GM19351 (cell line): Measurements from ENCODE around the gene NAGS.
"Not testable (repeated sequence)": the region's sequence is repeated elsewhere in the genome, so short reads cannot be mapped to it uniquely, and the experiment has no call there.

Source experiments
- ATAC-seq: cut with Tn5 transposase; IDR thresholded peaks from one replicate; pipeline ENCODE4 v1.9.1; 2021; ENCODE audit warnings: mild to moderate bottlenecking, moderate library complexity; ENCODE audit not compliant: unreplicated experiment

Gene NAGS, protein sequence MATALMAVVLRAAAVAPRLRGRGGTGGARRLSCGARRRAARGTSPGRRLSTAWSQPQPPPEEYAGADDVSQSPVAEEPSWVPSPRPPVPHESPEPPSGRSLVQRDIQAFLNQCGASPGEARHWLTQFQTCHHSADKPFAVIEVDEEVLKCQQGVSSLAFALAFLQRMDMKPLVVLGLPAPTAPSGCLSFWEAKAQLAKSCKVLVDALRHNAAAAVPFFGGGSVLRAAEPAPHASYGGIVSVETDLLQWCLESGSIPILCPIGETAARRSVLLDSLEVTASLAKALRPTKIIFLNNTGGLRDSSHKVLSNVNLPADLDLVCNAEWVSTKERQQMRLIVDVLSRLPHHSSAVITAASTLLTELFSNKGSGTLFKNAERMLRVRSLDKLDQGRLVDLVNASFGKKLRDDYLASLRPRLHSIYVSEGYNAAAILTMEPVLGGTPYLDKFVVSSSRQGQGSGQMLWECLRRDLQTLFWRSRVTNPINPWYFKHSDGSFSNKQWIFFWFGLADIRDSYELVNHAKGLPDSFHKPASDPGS

DNA sequence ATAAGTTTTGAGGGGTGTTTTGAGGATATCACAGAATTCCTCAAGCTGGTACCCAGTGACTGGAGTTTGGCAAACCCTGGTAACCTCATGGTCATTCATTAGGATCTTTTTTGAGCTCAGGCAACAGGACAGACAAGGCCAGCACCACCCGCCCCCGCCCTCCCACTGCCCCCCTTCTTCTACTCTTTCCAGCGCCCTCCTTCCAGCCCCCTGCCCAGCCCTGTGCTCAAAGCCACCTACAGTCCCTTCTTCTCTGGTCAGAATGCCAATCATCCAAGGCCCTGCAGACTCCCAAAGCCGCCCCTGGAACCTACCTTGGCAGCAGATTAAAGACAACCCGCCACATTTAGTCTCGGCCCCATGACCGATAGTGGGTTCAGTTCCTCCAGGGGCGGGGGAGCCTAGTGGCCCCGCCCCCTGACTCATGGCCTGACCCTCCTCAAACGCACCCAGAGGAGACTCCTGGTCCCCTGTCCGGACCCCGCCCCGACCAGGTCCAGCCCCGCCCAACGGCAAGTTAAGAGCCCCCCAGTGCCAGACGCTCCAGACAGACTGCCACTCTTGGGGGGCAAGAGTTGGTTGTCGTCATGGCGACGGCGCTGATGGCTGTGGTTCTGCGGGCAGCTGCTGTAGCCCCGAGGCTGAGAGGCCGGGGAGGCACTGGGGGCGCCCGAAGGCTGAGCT is at the start of gene NAGS:
TSS of gene NAGS (plus strand) at position 546 of the 684 bp plus-strand sequence. CDS start at position 588, 42 bp downstream.
- ATAC-seq: no peak

DNA sequence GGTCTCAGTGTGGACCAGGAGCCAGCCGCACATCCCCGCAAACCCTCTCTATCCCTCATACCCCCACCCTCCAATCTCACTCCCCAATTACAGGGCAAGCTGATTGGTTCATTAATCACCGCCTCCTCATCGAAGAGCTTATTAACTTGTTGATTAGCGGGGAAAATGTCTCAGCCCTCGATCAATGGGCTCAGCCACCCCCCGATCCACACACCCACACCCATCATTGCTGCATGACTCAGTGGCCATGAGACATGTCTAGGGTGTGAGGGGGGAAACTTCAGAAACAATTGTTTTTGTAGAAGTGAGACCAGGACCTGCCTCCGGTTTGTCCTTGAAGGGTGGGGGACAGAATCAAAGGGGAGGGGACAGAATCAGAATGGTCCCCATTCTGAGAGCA is 48.2 kb upstream of the NAGS start:
- no peak for ATAC-seq

DNA sequence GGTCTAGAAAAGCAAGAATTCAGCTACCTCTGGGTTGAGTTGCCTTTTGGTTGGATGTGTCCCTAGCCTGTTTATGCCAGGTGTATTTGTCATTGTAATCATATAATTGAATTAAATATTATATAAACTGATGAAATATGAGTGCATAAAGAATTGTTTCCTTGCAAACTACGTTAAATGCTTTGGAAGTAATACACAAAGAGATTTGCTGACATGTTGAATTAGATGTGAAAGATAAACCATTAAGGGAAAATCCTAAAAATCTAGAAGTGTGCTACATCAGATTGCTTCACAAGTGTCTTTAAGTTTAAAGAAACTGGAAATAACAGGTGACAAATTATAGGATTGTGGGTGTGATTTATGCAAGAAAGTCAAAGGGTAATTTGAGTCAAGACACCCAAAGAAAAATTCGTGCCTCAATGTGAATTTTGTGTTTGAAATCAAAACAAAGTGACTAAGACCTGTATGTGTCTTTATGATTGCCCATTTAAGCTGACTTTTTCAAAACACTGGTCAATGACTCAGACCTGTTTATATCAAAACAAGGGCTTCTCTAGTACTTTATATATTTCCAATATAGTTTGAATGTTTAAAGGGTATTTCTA is 45.6 kb upstream of the NAGS start:
- ATAC-seq: no peak

DNA sequence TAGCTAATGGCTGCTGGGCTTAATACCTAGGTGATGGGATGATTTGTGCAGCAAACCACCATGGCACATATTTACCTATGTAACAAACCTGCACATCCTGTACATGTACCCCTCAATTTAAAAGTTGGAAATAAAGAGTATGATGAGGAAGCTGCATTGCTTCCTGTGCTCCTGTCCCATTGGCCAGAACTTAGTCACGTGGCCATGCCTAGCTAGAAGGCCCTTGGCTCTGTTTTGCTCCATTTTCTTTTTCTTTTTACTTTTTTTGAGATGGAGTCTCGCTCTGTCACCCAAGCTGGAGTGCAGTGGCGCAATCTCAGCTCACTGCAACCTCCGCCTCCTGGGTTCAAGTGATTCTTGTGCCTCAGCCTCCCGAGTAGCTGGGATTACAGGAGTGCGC is 43.1 kb upstream of the NAGS start:
- ATAC-seq: not testable (repeated sequence)

DNA sequence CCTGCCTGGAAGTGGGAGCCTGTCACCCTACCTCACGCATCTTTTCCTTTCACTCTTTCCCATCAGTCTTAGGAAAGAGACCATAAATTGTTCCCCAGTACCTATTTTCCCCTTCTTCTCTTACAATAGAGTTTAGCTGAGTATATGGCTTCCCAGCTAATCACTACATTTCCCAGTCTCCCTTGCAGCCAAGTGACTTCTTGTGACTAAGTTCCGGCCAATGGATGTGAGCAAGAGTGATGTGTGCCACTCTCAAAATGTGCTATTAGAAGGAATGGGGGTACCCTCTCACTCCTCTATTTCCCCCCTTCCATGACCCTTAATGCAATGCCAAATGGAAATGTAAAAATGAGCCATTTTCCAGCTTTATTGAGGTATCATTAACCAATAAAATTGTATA is 42.5 kb upstream of the NAGS start:
- ATAC-seq: no peak

DNA sequence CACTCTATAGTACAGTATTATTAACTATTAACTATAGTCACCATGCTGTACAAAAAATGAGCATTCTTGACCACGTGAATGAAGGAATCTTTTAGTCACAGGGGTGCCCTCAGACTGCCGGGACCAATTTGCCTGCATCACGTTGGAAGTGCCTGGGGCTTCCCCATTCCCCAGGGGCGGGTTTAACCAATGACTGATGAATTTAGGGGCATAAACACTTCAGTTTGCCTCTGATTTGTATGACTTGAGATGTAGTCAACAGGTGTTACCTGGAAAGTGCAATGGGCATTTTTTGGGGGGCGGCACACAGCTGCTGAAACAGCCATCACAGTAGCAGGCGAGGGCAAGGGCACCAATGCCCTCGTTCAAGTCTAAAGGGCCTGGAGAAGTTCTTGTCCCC is 41.9 kb upstream of the NAGS start:
- ATAC-seq: no peak

DNA sequence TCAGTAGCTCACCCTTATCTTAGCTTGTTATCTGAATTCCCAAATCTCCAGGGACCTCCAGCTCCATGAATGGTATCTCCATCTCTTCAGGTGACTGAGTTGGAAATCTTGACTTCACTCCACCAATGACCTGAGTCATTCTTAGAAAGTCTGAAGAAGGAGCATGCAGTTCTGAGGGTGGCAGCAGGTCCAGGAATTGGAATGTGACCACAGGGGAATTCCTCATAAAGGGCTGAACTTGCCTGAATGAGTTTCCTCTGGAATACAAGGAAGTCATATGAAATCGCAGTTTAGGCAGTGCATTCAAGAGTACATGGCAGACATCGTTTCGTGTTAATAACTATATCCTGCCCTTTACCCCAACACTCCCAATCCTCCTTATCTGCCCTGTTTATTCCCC is 38.1 kb upstream of the NAGS start:
- no peak for ATAC-seq

DNA sequence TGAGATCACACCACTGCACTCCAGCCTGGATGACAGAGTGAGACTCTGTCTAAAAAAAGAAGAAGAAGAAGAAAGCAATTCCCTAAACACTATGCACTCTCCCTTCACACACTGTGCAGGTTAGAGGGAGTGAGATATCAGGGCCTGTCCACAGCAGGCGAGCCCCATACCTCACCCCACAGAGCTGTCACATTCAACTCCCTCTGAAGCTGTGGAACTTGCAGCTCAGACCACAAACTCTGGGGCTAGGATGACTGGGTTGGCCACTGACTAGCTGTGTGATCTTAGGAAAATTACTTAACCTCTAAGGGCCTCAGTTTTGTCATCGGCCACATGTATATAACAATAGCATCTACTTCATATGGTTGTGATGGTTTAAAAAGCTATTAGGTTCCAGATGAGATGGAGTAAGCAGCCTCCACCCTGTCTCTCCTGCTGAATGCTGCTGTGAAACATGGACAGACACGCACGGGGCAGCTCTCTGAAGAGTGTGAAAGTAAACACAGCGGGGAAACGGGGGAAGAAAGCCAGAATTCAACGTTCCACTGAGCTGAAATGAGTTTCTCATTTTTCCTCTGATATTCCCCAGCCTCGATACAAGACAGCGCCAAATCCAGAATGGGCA is 37.1 kb upstream of the NAGS start:
- ATAC-seq: no peak

DNA sequence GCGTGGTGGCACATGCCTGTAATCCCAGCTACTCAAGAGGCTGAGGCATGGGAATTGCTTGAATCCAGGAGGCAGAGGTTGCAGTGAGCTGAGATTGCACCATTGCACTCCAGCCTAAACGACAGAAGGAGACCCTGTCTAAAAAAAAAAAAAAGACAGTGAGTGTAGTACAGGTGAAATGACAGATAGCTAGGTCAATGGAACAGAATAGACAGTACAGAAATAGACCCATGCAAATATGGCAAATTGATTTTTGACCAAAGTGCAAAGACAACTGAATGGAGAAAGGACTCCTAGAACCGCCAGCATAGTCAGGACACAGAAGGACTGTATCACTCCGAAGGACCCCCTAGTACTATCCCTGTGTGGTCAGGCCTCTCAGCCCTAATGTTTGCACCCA is 34.1 kb upstream of the NAGS start:
- no peak for ATAC-seq

DNA sequence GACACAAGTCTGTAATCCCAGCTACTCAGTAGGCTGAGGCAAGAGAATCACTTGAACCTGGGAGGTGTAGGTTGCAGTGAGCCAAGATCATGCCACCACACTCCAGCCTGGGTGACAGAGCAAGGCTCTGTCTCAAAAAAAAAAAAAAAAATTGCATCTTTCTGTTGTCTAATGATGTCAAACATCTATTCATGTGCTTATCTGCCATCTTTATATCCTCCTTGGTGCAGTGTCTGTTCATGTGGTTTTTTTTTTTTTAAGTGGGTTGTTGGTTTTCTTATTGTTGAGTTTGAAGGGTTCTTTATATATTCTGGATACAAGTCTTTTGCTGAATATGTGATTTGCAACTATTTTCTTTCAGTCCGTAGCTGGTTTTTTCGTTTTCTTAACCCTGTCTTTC is 33.0 kb upstream of the NAGS start:
- ATAC-seq: not testable (repeated sequence)

DNA sequence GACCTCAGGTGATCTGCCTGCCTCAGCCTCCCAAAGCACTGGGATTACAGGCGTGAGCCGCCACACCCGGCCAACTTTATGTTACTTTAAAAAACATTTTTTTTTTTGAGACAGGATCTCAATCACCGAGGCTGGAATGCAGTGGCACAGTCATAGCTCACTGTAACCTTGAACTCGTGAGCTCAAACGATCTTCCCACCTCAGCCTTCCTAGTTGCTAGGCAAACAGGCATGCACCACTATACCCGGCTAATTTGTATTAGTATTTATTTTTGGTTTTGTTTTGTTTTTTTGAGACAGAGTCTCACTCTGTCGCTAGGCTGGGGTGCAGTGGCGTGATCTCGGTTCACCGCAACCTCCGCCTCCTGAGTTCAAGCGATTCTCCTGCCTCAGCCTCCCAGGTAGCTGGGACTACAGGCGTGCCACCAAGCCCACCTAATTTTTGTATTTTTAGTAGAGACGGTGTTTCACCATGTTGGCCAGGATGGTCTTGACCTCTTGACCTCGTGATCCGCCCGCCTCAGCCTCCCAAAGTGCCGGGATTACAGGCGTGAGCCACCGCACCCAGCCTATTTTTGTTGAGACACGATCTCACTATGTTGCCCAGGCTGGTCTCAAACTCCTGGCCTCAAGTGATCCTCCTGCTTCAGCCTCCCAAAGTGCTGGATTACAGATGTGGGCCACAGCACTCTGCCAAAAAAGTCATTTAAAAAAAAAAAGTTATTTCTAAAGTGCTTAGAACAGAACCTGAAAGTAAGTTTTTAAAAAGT is 31.8 kb upstream of the NAGS start:
- not testable (repeated sequence) for ATAC-seq

DNA sequence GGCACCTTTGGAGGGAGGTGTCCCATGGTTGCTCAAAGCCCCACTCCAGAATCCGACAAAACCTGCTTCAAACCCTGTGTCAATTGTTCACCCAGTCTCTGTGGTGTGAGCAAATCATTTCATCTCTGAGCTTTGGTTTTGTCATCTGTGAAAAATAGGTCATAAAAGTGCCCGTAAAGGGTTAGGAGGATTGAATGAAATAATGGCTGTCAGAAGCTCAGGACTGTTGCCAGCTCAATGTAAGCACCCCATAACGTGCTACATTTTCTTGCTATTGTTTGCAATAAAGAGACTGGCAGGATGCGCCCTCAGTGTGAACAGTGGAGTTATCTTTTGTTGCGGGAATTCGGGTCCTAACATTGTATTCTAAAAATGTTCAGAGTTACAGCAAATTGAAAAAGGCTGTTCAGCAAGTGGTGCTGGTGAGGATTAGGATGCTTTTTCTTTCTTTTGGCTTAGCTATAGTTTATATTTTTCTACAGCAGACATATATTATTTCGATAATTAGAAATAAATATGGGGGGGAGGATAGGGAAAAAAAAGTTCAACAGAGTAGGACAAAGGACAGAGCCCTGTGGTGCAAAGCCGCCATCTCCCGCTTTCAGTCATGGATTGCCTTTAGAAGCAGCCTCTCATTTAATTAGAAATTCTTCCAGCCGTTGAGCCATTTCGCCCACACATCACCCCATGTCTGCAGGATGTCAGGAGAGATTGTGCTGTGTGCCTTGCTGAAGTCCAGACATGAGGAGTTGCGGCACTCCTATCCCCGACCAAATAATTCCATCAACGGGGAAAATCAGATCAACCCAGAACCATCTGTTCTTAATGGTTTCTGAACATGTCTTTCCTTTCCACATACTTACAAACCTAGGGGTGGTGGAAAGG is 29.8 kb upstream of the NAGS start:
- ATAC-seq: no peak

DNA sequence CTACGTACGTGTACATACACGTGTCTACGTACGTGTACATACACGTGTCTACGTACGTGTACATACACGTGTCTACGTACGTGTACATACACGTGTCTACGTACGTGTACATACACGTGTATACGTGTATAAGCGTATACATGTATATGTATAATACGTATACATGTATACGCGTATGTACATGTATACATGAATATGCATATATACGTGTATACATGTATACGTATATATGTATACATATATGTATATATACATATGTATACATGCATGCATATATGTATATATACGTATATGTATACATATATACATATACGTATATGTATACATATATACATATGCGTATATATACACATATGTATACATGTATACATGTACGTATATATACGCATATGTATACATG is 28.5 kb upstream of the NAGS start:
- no peak for ATAC-seq

DNA sequence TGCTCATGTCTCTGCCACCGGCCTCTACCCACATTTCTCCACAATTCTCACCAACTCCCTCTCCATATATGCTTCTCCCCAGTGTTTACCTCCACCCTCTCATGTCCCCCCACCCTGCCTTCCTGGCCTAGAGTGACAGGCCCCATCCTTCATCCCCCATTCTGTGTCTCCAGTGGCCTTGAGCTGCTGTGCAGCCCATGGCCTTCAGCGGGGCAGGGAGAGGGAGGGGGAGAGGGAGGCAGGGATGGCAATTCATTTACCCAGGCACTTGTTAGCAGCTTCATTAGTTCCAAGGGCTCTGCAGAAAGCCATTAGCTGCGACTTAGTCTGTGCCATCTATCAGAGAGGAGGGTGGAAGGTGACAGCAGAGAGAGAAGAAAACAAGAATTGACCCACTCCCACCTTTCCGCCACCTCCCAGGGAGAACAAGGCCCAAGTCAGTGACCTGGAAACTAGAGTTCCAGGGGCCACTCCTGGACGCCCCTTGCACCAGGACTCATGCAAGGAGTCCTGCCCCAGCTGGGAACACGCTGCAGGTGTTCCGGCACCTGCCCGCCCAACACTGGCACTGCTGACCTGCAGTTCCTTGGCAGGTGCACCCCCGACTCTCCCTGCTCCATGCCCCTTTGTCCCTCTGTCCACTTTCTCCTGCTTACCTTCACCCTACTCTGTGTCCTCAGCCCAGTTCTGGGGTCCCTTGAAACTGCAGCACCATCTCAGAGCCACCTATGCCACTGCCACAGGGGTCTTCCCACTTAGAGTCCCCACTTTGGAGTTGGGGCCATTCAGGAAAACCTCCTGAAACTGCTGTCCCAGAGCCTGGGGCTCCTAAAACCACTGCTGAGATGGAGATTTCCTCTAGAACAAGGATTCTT is 27.2 kb upstream of the NAGS start:
- ATAC-seq: no peak

DNA sequence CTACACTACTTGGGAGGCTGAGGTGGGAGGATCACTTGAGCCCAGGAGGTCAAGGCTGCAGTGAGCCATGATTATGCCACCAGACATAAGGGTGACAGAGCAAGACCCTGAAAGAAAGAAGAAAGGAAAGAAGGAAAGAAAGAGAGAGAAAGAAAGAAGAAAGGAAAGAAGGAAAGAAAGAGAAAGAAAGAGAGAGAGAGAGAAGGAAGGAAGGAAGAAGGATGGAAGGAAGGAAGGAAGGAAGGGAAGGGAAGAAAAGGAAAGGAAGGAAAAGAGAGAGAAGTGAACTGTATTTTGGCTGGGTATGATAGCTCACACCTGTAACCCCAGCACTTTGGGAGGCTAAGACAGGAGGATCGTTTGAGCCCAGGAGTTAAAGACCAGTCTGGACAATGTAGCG is 26.3 kb upstream of the NAGS start:
- ATAC-seq: no peak

DNA sequence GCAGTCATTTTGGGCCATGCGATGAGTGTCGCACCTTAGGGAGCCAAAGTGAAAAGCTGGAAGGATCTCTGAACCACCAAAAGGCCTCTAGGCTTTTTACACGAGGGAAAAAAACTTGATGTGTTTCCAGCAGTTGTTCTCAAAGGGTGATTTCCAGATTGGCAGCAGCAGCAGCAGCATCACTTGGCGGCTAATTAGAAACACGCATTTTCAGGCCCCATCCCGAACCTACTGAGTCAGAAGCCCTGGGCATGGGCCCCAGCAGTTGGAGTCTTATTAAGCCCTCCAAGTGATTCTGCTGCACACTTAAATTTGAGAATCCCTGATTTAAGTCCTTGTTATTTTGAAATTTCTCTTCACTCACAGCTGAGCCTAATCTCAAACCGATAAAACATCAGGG is 25.4 kb upstream of the NAGS start:
- ATAC-seq: no peak

DNA sequence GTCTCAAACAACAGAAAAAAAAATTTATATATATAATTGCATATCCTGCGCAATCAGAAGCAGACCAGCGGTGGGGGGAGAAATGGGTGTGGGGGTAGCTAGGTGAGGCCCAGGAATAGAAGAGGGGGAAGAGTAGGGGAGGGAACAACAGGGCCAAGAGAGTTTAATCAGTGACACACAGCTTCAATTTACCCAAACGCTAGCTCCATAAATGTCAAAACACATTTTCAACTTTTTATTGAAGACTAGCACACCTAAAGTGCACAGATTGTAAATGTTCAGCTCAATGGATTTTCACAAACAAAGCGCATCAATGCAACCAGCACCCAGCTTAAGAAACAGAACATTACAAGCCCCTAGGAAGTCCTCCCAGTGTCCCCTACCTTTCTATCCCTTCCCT is 24.8 kb upstream of the NAGS start:
- ATAC-seq: no peak

DNA sequence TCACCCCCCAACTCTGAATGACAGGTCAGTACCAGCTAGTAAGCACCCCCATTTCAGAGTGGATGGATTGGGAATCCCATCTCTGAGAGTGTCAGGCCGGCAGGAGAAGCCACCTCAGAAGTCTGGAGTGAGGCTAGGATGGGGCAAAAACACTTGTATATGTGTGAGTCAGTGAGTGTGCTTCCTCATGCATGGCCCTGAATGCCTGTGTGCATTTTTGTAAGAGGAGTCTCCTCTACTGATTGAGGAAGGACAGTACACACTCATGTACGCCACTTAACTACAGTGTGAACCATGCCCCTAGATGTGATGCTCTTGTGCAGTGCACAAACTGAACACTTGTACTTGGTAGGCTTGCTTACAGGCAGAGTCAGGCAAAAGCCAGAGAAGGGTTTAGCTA is 22.3 kb upstream of the NAGS start:
- ATAC-seq: no peak

DNA sequence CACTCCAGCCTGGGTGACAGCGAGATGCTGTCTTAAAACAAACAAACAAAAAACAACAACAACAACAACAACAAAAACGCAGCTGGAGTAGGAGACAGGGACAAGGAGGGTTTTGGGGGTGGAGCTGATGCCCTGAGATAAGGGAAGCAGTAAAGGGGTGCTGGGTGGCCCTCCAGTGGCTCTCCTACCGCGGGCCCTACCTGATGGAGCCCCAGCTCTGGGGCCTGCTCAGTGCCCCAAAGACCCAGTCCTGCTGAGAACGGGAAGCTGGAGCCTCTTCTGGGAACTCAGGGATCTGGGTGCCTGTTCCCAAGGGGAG is 21.3 kb upstream of the NAGS start:
- ATAC-seq: no peak
